ENCODE data around the gene DYNLT1. TPM values are rescaled to one million over a fixed set of nuclear protein-coding genes. Genes with fewer than 3 reads are reported as not detected.

The DYNLT1 gene
- total RNA-seq, 2 experiments from 2014 or later, result 29.3 to 49.2 TPM

DNA sequence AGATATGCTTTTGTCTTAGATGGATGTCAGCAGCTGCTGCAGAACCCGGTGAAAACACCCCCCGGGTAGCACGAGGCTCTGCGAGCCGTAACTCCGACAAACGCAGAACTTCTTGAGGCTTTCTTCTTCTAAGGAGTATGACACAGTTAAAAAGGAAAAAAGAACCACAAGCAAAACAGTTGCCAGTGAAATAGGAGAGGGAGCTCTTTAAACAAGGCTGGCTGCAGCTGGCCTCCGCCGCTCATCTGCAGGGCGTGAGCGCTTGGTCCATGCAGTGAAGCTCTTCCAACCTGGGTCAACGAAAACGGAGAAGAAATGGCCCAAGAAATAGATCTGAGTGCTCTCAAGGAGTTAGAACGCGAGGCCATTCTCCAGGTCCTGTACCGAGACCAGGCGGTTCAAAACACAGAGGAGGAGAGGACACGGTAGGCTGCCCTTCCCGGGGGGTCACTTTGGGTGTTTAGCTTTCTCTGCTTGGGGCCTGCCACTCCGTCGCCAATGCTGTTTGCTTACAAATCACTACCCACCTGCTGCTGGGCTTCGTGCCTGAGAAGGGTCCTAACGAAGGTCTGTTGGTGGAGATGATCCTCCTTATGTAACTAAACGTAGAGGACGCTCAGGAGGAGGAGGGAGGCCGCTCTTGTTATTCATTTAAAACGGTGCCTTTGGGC, 18.5 kb upstream of the DYNLT1 start:
- ChIA-PET POLR2A (no interaction called here), CTCF (ENCODE audit: unreplicated experiment) (no interaction called here)
- Histone ChIP-seq H3K4me1 (ENCODE audit: insufficient read depth, low read length, poor library complexity, severe bottlenecking) (no peaks in the 10 kb centered on the region), H3K36me3 (ENCODE audit: insufficient read depth, low read length) (no peaks in the 10 kb centered on the region), H4K20me1 (ENCODE audit: insufficient read depth, low read length) (no peaks in the 10 kb centered on the region), H3K79me2 (ENCODE audit: insufficient read depth, low read depth, low read length) (no peaks in the 10 kb centered on the region), H3K4me2 (ENCODE audit: low read length) (no peak overlapping the region), H2AFZ (ENCODE audit: low read length) (no peak overlapping the region), H3K27ac (ENCODE audit: low read depth, low read length, poor library complexity, severe bottlenecking) (no peak overlapping the region), H3K9me3 (ENCODE audit: low read length) (no peaks in the 10 kb centered on the region), H3K9me2 (ENCODE audit: insufficient read depth, low read length) (no peaks in the 10 kb centered on the region), H3K4me3 (ENCODE audit: low read depth, low read length, poor library complexity, severe bottlenecking) (no peak overlapping the region)
- intact Hi-C loops (cut with micrococcal nuclease; ENCODE audit: unreplicated experiment), result no loop called here
- no peak for DNase-seq (ENCODE audit: low spot score)
- TF ChIP-seq, protein P1, sequence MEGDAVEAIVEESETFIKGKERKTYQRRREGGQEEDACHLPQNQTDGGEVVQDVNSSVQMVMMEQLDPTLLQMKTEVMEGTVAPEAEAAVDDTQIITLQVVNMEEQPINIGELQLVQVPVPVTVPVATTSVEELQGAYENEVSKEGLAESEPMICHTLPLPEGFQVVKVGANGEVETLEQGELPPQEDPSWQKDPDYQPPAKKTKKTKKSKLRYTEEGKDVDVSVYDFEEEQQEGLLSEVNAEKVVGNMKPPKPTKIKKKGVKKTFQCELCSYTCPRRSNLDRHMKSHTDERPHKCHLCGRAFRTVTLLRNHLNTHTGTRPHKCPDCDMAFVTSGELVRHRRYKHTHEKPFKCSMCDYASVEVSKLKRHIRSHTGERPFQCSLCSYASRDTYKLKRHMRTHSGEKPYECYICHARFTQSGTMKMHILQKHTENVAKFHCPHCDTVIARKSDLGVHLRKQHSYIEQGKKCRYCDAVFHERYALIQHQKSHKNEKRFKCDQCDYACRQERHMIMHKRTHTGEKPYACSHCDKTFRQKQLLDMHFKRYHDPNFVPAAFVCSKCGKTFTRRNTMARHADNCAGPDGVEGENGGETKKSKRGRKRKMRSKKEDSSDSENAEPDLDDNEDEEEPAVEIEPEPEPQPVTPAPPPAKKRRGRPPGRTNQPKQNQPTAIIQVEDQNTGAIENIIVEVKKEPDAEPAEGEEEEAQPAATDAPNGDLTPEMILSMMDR (conservative IDR thresholded peaks at IDR 0.05; ENCODE audit: low read length), result no peak
- no peak for TF ChIP-seq EZH2phosphoT487 (IDR thresholded peaks at IDR 0.05; ENCODE audit: borderline replicate concordance, low read depth, low read length)
- no TSS peak for BruUV-seq (replicated peaks)

- Histone ChIP-seq H3K4me1 (ENCODE audit: insufficient read depth, low read length, poor library complexity, severe bottlenecking) (no peaks in the 10 kb centered on the region), H3K9me2 (ENCODE audit: insufficient read depth, low read length) (no peaks in the 10 kb centered on the region), H3K9me3 (ENCODE audit: low read length) (no peaks in the 10 kb centered on the region), H3K27ac (ENCODE audit: low read depth, low read length, poor library complexity, severe bottlenecking) (no peak overlapping the region), H2AFZ (ENCODE audit: low read length) (no peak overlapping the region), H3K4me2 (ENCODE audit: low read length) (no peak overlapping the region), H3K79me2 (ENCODE audit: insufficient read depth, low read depth, low read length) (no peaks in the 10 kb centered on the region), H3K4me3 (ENCODE audit: low read depth, low read length, poor library complexity, severe bottlenecking) (no peak overlapping the region), H4K20me1 (ENCODE audit: insufficient read depth, low read length) (no peaks in the 10 kb centered on the region), H3K36me3 (ENCODE audit: insufficient read depth, low read length) (no peaks in the 10 kb centered on the region)
- CTCF ChIA-PET (ENCODE audit: unreplicated experiment), result no interaction called here
- POLR2A ChIA-PET, result interaction anchor here (1.1 kb wide), 1 partner anchor 12 kb away, joined by 4 read pairs; no protein-coding TSS in a partner anchor
- no TSS peak for BruUV-seq (replicated peaks)
- no peak for DNase-seq (ENCODE audit: low spot score)
- TF ChIP-seq, protein P1 (conservative IDR thresholded peaks at IDR 0.05; ENCODE audit: low read length), result no peak
- no peak for TF ChIP-seq EZH2phosphoT487 (IDR thresholded peaks at IDR 0.05; ENCODE audit: borderline replicate concordance, low read depth, low read length)
- intact Hi-C loops (cut with micrococcal nuclease; ENCODE audit: unreplicated experiment), result no loop called here
Measured at GRCh38 chr6:158662607-158662953, 18.0 kb upstream of the DYNLT1 start.

DNA sequence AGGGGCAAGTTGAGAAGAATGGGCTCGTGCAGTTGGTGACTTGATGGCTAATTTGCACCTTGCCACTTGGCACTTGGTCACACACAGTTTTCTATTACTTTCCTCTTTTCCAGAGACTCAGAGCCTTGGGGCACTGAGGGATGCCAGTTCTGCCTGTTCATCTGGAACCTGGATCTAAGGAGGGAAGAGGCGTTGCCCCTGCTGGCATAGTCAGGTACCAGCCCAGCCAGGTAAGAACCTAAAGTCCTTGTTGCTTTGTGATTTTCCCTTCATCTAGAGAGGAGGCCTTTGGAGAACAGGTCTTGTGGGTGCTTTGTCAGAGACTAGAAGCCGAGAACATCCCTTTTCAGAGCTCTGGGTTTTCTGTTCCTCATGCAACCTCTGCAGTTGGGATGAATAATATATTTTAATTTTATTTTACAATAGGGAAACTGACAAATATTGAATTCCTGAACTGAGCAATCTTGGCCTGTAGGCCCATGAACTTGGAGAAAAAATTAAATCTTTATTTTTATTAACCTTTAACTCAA, 16.7 kb upstream of the DYNLT1 start:
- Histone ChIP-seq H3K9me2 (ENCODE audit: insufficient read depth, low read length) (no peaks in the 10 kb centered on the region), H3K4me1 (ENCODE audit: insufficient read depth, low read length, poor library complexity, severe bottlenecking) (no peaks in the 10 kb centered on the region), H3K36me3 (ENCODE audit: insufficient read depth, low read length) (no peaks in the 10 kb centered on the region), H3K4me3 (ENCODE audit: low read depth, low read length, poor library complexity, severe bottlenecking) (no peak overlapping the region), H2AFZ (ENCODE audit: low read length) (no peak overlapping the region), H3K79me2 (ENCODE audit: insufficient read depth, low read depth, low read length) (no peaks in the 10 kb centered on the region), H3K27ac (ENCODE audit: low read depth, low read length, poor library complexity, severe bottlenecking) (no peak overlapping the region), H3K4me2 (ENCODE audit: low read length) (no peak overlapping the region), H3K9me3 (ENCODE audit: low read length) (no peaks in the 10 kb centered on the region), H4K20me1 (ENCODE audit: insufficient read depth, low read length) (no peaks in the 10 kb centered on the region)
- CTCF ChIA-PET (ENCODE audit: unreplicated experiment), result no interaction called here
- TF ChIP-seq, protein P1 (conservative IDR thresholded peaks at IDR 0.05; ENCODE audit: low read length), result no peak
- no peak for TF ChIP-seq EZH2phosphoT487 (IDR thresholded peaks at IDR 0.05; ENCODE audit: borderline replicate concordance, low read depth, low read length)
- BruUV-seq (replicated peaks), result no TSS peak
- POLR2A ChIA-PET, result interaction anchor here (1.1 kb wide), 1 partner anchor 11 kb away, joined by 4 read pairs; no protein-coding TSS in a partner anchor
- no peak for DNase-seq (ENCODE audit: low spot score)
- intact Hi-C loops (cut with micrococcal nuclease; ENCODE audit: unreplicated experiment), result no loop called here
